ENCODE results near the gene WNK3. TPM values are rescaled to one million over a fixed set of nuclear protein-coding genes. Genes with fewer than 3 reads are reported as not detected.

WNK3 gene
- total RNA-seq, 4 donors from 2014 or later: 0.29 to 1.5 (median 0.57) TPM

DNA sequence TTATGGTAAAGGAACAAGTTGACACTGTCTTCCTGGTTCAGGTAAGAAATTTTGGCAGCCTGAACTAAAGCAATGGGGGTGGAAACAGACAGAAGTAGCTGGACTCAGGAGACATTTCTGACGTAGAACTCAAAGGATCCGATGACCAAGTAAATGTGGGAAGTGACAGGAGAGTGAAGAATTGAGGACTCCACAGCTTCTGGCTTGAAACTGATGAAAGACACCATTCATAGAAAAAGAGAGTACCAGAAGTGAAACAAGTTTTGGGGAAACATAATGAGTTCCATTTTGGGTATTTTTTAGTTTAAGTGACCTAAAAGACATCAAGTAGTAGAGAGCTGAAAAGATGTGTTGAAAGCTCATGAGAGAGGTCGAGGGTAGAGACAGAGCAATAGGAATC lies 180.5 kb downstream of the WNK3 start:
- Histone ChIP-seq H3K9me3 (no peaks in the 10 kb centered on the region), H3K36me3 (no peaks in the 10 kb centered on the region), H3K4me3 (no peak overlapping the region), H3K27ac (peak overlapping the region; percentile 2 to 73 (median 42)), H3K4me1 (peaks cover 0 to 57% (median 15%) of the 10 kb centered on the region in 3 donors), H3K27me3 (no peaks in the 10 kb centered on the region)
- no peak for DNase-seq
- no peak for TF ChIP-seq POLR2A (IDR thresholded peaks at IDR 0.05)
- TF ChIP-seq, protein P1, sequence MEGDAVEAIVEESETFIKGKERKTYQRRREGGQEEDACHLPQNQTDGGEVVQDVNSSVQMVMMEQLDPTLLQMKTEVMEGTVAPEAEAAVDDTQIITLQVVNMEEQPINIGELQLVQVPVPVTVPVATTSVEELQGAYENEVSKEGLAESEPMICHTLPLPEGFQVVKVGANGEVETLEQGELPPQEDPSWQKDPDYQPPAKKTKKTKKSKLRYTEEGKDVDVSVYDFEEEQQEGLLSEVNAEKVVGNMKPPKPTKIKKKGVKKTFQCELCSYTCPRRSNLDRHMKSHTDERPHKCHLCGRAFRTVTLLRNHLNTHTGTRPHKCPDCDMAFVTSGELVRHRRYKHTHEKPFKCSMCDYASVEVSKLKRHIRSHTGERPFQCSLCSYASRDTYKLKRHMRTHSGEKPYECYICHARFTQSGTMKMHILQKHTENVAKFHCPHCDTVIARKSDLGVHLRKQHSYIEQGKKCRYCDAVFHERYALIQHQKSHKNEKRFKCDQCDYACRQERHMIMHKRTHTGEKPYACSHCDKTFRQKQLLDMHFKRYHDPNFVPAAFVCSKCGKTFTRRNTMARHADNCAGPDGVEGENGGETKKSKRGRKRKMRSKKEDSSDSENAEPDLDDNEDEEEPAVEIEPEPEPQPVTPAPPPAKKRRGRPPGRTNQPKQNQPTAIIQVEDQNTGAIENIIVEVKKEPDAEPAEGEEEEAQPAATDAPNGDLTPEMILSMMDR (IDR thresholded peaks at IDR 0.05): no peak
- WGBS, 2 donors: 50 to 63% methylated on average over 3 of the region's 3 CpGs
- intact Hi-C loops (cut with DNase I): no loop called here

DNA sequence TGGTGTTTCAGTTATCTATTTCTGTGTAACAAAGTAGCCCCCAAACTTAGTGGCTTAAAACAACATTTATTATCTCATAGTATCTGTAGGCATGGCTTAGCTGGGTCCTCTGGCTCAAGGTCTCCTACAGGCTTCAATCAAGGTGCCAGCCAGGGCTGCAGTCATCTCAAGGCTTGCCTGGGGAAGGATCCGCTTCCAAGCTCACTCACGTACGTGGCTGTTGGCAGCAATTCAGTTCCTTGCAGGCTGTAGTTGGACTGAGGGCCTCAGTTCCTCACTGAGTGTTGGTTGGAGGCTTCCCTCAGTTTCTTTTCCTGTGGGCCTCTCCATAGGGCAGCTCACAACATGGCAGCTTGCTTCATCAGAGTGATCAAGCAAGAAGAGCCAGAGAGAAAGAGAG lies 184.1 kb downstream of the WNK3 start:
- Histone ChIP-seq H3K36me3 (no peaks in the 10 kb centered on the region), H3K4me1 (peaks cover 0 to 22% (median 0%) of the 10 kb centered on the region in 3 donors), H3K27ac (no peak overlapping the region), H3K4me3 (no peak overlapping the region), H3K27me3 (no peaks in the 10 kb centered on the region), H3K9me3 (no peaks in the 10 kb centered on the region)
- TF ChIP-seq, protein P1 (IDR thresholded peaks at IDR 0.05): no peak
- no peak for TF ChIP-seq POLR2A (IDR thresholded peaks at IDR 0.05)
- no peak for DNase-seq
- intact Hi-C loops (cut with DNase I): no loop called here
- 92% methylated on average over 3 of the region's 3 CpGs; no CpG with 5 or more reads in 1 of the 2 donors for WGBS, 2 donors

DNA sequence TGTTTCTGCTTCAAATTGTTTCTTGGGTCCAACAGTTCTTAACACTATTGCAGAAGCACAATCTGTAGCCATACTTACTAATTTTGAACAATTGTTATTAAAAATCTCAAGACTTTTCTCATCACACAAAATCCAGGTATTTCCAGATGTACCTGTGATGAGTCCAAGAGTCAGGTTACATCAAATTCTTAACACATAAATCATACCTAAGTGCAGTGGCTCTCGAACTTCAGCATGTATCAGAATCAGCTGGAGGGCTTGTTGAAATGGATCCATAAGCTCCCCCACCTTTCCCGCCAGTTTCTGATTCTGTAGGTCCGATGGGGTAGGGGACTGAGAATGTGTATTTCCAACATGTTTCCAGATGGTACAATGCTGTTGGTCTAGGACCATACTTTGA lies 185.4 kb downstream of the WNK3 start:
- intact Hi-C loops (cut with DNase I): no loop called here
- Histone ChIP-seq H3K4me1 (peaks cover 0 to 9% (median 0%) of the 10 kb centered on the region in 3 donors), H3K27me3 (no peaks in the 10 kb centered on the region), H3K36me3 (no peaks in the 10 kb centered on the region), H3K4me3 (no peak overlapping the region), H3K27ac (no peak overlapping the region), H3K9me3 (no peaks in the 10 kb centered on the region)
- no peak for DNase-seq
- TF ChIP-seq POLR2A (IDR thresholded peaks at IDR 0.05): no peak
- TF ChIP-seq, protein P1 (IDR thresholded peaks at IDR 0.05): no peak
- WGBS, 2 donors: 77 to 83% methylated on average over 2 to 3 of the region's 3 CpGs

DNA sequence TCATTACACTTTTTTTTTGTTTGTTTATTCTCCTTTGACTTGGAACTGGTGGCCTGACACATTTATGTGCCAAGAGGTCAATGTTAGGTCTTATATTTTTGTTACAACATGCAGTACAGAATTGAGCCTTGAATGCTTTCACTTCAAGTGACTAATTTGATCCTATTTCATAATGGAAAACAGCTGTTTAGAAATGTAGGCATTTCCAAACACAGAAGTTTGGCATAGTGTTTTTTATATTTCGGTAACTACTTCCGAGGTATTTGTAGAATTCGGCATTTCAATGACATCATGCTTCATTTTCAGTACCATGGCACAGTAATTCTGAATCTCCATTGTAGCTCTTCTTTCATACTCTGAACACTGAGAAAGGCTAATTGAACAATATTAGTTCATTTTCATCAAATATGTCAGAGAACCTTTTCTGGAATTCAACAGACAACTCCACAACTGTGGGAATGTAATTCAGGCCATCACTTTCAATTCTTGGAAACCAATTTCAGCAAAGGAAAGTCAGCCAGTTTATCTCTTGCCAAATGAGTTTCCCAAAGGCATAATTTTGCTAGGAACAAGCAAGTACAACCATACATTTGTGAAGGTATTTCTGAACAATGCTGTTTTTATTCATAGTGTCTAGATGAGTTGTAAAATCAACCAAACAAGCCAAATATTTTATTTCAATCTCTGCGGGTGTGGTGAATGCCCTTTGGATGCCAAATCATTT lies 186.2 kb downstream of the WNK3 start:
- H3K4me3 ChIP-seq: no peak overlapping the region
- no peaks in the 10 kb centered on the region for H3K9me3 ChIP-seq
- intact Hi-C loops (cut with DNase I): no loop called here
- WGBS, 2 donors: 52 to 66% methylated on average over 4 of the region's 4 CpGs
- TF ChIP-seq, protein P1 (IDR thresholded peaks at IDR 0.05): no peak
- no peak for TF ChIP-seq POLR2A (IDR thresholded peaks at IDR 0.05)
- no peak for DNase-seq
- H3K4me1 ChIP-seq: peaks cover 0 to 1% (median 0%) of the 10 kb centered on the region in 3 donors
- H3K27ac ChIP-seq: no peak overlapping the region
- H3K27me3 ChIP-seq: no peaks in the 10 kb centered on the region
- H3K36me3 ChIP-seq: no peaks in the 10 kb centered on the region

DNA sequence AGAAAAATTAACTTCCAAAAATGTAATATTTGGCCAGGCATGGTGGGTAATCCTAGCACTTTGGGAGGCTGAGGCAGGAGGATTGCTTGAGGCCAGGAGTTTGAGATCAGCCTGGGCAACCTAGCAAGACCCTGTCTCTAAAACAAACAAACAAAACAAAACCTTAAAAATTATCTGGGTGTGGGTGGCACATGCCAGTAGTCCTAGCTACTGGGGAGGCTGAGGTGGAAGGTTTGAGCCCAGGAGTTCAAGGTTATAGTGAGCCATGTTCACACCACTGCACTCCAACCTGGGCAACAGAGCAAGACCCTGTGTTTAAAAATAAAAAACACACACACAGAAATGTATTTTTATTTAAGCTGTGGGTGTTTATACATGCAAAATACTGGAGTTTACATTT lies 186.8 kb downstream of the WNK3 start:
- no peaks in the 10 kb centered on the region for H3K9me3 ChIP-seq
- no peak for TF ChIP-seq POLR2A (IDR thresholded peaks at IDR 0.05)
- TF ChIP-seq, protein P1 (IDR thresholded peaks at IDR 0.05): no peak
- intact Hi-C loops (cut with DNase I): no loop called here
- no peak overlapping the region for H3K27ac ChIP-seq
- H3K4me1 ChIP-seq: no peaks in the 10 kb centered on the region
- no peaks in the 10 kb centered on the region for H3K27me3 ChIP-seq
- H3K4me3 ChIP-seq: no peak overlapping the region
- no peak for DNase-seq
- no peaks in the 10 kb centered on the region for H3K36me3 ChIP-seq

Measured in esophagus squamous epithelium (tissue), 5 donors.